ENCODE results near the gene HSDL2. TPM values are rescaled to one million over a fixed set of nuclear protein-coding genes. Genes with fewer than 3 reads are reported as not detected.

HSDL2 gene
- total and polyA plus RNA-seq, 2 of the 4 experiments (the other 2 are of a cell fraction), result 17.7 to 65.8 TPM

DNA sequence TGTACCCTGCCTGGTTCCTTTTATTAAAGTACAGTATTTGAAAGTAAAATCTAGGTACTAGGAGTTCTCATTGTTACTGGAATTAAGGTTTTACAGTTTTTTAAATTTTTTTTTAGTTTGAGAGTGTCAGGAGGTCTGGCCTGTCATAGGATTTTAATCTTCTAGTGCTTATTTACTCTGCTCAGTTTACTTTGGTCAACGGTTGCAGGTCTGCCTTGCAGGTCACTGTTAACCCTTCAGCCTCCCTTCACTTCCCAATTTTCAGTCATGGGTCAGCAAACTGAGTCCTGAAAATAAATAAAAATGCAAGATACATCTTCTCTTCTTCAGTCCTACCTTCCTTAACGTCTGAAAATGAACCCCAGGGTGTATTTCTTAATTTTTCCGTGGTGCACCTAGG lies 27.7 kb upstream of the HSDL2 start:
- Histone ChIP-seq H4K91ac (ENCODE audit: insufficient read depth, low read depth, low read length) (no peak overlapping the region), H3K79me1 (ENCODE audit: low read depth in 1 of 2, low read length in 2 of 2) (no peaks in the 10 kb centered on the region), H3K27ac (ENCODE audit: insufficient read depth, low read length) (no peak overlapping the region), H3K9me1 (ENCODE audit: insufficient read depth, low read length) (no peaks in the 10 kb centered on the region), H2AK9ac (replicated peaks; ENCODE audit: low read depth, low read length, poor library complexity) (no peak overlapping the region), H2BK120ac (ENCODE audit: low read depth, low read length) (no peak overlapping the region), H2BK5ac (ENCODE audit: low read depth, low read length, poor library complexity, severe bottlenecking) (no peak overlapping the region), H3K23ac (ENCODE audit: low read depth, low read length) (no peak overlapping the region), H3K4me1 (ENCODE audit: control insufficient read depth, insufficient read depth, low read length) (no peaks in the 10 kb centered on the region; the same call in 1 of the 2 replicates), H3K9ac (ENCODE audit: low read depth, low read length) (no peak overlapping the region), H4K20me1 (ENCODE audit: insufficient read depth, low read length) (no peaks in the 10 kb centered on the region), H3K4ac (ENCODE audit: low read depth, low read length) (no peak overlapping the region), H4K5ac (ENCODE audit: low read depth, low read length) (no peak overlapping the region), H2AK5ac (ENCODE audit: low read depth, low read length) (no peak overlapping the region), H3K4me2 (ENCODE audit: low read depth, low read length) (no peak overlapping the region), H3K9me3 (ENCODE audit: control insufficient read depth, insufficient read depth, low read length) (no peaks in the 10 kb centered on the region), H3K36me3 (ENCODE audit: control insufficient read depth, insufficient read depth, low read length) (no peaks in the 10 kb centered on the region), H3K14ac (replicated peaks; ENCODE audit: low read depth, low read length) (no peak overlapping the region), H3K27me3 (ENCODE audit: control insufficient read depth, insufficient read depth, low read length) (no peaks in the 10 kb centered on the region), H2BK20ac (ENCODE audit: low read depth, low read length) (no peak overlapping the region), H3K18ac (ENCODE audit: low read depth, low read length) (no peak overlapping the region), H3K4me3 (ENCODE audit: insufficient read depth, low read depth, low read length) (no peak overlapping the region), H2BK15ac (ENCODE audit: low read depth, low read length) (no peak overlapping the region), H4K8ac (ENCODE audit: low read depth in 2 of 2, low read length in 2 of 2) (no peak overlapping the region), H3K56ac (ENCODE audit: extremely low read depth, insufficient read depth, low read length) (no peak overlapping the region), H2AFZ (replicated peaks; ENCODE audit: low read length, poor library complexity) (no peak overlapping the region)
- ATAC-seq (ENCODE audit: low read depth), result no peak
- ChIA-PET POLR2A (ENCODE audit: unreplicated experiment) (no interaction called here), CTCF (interaction anchor here (0.7 kb wide), 1 partner anchor 189 kb away, joined by 3 read pairs; no protein-coding TSS in a partner anchor)
- TF ChIP-seq NFE2L2 (IDR thresholded peaks at IDR 0.05; ENCODE audit: low read depth, low read length) (no peak), POLR2A (IDR thresholded peaks at IDR 0.05; ENCODE audit: low read depth, low read length) (no peak), CHD1 (IDR thresholded peaks at IDR 0.05; ENCODE audit: low read depth, low read length) (no peak), MXI1 (IDR thresholded peaks at IDR 0.05; ENCODE audit: borderline replicate concordance, low read depth, low read length) (no peak), RFX5 (IDR thresholded peaks at IDR 0.05; ENCODE audit: low read depth, low read length) (no peak), CTCF (conservative IDR thresholded peaks at IDR 0.05; ENCODE audit: low read depth, low read length) (no peak), FOS (IDR thresholded peaks at IDR 0.05; ENCODE audit: low read depth, low read length) (no peak), USF2 (IDR thresholded peaks at IDR 0.05; ENCODE audit: low read depth, low read length) (no peak), BHLHE40 (IDR thresholded peaks at IDR 0.05; ENCODE audit: low read depth, low read length) (no peak), CEBPB (IDR thresholded peaks at IDR 0.05; ENCODE audit: low read depth, low read length) (no peak), ELK1 (IDR thresholded peaks at IDR 0.05; ENCODE audit: borderline replicate concordance, low read depth, low read length) (no peak), MAFK (IDR thresholded peaks at IDR 0.05; ENCODE audit: low read depth, low read length) (no peak)
- BruUV-seq (replicated peaks), result no TSS peak
- in situ Hi-C loops (cut with MboI; ENCODE audit: low sequenced_read_pairs), result no loop called here
- dilution Hi-C loops (cut with HindIII; ENCODE audit: low sequenced_read_pairs, unreplicated experiment), result no loop called here
- intact Hi-C loops (cut with micrococcal nuclease), result no loop called here
- 63% methylated on average over 3 of the region's 3 CpGs; no CpG with 5 or more reads in 1 of the 2 experiments for WGBS, 2 experiments (ENCODE audit: extremely low coverage in 2 of 2, insufficient read length in 1 of 2)
- DNase-seq, result no peak
